NCI-H774 (cell line): Measurements from ENCODE around the gene ZNF239.
"Not testable (repeated sequence)": the region's sequence is repeated elsewhere in the genome, so short reads cannot be mapped to it uniquely, and the experiment has no call there.

Experiments used
- DNase-seq: peaks from one replicate; lab custom pipeline; 2025; lab: John Stamatoyannopoulos, UW

ZNF239 gene

DNA sequence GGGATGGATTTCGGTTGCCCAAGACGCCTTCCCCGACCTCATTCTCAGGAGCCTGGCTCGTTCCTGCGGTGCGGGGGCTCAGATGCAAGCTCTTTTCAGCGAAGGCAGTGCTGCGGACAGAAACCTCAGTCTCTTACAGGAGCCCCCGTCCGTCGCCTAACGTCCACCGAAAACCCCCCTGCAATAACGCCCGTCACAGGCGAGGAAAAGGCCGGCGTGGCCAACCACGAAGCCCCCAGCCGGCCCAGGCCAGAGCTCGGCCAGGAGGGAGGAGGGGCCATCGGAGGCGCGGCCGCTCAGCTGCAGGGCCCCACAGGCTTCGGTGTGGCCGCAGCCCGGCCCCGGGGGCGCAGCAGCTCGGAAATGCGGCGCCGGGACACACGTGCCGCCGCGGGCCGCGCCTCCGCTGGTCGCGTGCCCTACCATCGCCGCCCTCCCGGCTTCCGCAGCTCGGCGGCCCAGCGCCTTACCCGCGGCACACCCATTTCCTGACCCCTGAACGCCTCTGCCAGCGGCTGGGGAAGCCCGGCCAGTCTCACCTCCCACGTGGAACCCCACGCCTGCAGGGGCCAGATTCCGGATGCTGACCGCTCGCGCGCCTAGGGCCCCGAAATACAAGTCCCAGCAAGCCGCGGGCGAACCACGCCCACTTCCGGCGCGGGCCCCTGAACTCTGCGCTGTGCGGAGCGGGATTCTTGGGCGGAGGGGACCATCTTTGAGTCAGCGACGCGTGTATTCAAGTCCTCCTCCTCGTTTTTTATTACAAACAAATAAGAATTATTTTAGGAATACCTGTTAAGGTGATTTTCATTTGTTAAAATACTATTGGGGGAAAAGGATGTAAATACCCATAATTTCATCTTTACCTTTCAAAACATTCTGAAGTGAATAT, at the start of gene ZNF239:
ZNF239 (minus strand) TSS at position 616 of the 892 bp plus-strand sequence. CDS start 16,537 bp downstream, outside the sequence.
- peak; percentile 51 for DNase-seq

DNA sequence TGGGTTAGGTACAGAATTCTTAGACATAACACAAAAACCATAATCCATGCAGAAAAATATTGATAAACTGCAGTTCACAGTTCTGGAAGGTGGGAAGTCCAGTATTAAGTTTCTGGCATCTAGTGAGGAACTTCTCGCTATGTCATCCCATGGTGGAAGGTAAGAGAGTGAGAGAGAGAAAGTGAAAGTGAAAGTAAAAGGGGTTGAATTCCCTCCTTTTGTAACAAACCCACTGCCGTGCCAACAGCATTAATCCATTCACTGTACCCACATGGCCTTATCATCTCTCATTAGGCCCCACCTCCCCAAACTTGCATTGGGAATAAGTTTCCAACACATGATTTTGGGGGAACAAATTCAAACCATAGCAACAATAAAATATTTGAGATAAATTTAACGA, 48.9 kb upstream of the ZNF239 start:
- peak; percentile 76 for DNase-seq

- no peak for DNase-seq
Measured at GRCh38 chr10:43622038-43622437, 47.6 kb upstream of the ZNF239 start.

DNA sequence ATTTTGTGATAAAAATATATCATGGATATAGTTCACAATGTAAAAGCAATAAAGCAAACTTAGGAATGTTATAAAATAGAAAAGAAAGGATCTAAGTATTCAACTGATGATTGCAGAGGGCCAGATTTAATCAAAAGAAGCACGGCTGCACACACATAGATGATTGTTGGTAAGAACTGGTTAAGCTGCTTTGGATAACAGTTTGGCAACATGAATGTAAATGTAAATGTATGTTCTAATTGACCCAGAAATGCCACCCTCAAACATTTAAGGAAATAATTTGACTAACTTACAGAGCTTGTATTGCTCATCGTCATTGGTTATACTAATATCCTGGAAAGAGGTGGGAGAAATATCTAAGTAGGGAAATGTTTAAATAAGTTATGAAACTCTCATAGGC, 45.0 kb upstream of the ZNF239 start:
- no peak for DNase-seq

- DNase-seq = no peak
Measured at GRCh38 chr10:43616697-43617370, 42.4 kb upstream of the ZNF239 start.

DNA sequence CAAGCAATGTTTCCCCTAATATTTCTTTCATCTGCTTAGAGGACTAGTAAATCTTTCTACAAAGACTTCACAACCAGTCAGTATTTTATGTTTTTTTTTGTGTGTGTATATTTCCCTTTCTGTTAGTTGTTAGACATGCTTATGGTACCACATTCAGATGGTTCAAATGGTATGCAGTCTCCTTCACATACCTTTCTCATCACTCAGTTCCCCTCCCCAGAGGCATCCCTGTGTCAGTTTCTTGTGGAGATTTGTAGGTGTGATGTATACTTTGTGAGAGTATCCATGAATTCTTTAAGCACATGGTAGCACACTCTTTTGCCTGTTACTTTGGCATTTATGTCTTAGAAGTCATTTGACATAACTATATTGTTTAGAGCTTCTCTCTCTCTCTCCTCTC, 36.2 kb upstream of the ZNF239 start:
- DNase-seq = no peak

DNA sequence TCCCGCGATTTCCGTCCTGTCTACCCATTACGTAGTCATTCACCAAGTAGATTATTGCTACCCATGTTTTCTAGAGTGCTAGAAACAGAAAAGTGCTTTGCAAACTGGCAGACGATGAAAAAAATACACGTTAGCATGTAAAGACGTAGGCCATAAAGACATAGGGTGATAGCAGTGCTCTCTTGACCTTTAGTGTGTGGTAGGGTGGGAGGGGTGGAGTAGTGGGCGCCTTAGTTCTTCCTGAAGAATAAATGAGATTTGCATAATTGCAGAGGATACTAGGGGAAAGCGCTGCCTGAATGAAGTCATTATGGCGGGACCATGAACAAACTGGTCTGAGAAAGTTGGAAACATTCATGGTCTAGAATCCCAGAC, 32.8 kb upstream of the ZNF239 start:
- no peak for DNase-seq

DNA sequence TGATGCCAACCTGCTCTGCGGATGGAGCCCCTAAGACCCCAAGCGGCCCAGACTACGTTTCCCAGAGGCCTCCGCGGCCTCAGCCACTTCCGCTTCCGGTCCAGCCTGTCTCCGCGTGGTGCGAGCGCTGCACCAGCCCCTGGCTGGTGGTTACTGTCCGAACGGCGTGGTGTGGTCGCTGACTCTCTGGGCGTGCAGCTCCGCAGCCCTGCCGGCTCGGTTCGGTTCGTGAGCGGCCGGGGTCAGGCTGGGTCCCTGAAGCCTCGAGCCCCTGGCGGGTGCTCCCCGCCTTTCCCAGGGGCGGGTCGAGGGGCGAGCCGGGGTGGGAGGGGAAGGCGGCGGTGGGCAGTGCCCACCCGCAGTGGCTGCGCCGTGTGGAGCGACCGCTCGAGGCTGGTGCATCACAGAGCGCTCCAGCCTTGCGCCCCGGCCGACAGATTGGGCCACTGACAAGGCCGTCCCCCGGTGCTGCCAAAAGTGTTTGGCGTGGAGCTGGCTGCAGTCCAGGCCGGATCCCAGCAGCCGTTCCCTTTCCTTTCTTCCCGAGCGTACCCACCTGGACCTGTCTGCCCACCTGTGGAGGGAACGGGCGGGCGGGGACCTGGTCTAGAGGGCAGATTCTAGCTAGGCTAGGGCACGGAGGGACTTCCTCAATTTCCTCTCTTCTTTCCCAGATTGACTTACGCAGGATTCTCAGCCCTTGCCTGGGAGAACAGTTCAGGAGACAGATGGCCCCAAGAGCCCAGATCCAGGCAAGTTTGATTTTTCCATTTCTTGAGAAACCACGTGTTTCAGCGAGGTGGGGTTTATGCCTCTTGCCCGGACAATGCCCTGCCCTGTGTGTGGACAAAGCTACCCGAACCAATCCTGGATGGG, 32.1 kb upstream of the ZNF239 start, which contains the start of gene ZNF485:
ZNF485 (plus strand) TSS at position 116 of the 876 bp plus-strand sequence; CDS start at position 729, 613 bp downstream.
- peak; percentile 60 for DNase-seq

DNA sequence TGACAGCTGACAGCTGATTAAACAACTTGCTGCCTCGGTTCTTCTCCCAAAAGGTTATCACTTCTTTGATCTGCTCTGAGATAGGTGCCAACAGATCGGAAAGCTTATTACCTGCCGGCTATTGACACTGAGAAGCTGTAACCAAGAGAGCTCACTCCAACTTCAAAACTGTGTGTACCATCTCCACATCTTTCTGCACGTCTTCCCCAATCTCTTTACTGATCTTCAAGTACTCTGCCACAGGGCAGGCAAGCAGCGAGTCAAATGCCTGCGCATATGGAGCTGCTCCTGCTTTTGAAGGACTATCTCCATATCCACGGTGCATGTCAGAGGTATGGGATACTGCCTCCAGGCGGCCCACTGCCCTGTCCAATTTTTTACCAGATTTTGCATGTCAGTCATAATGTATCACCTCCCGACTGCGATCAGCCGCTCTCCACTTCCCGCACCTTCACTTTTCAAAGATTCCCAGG, 31.5 kb upstream of the ZNF239 start:
- no peak for DNase-seq

GRCh38 chr10:43601576-43601975, 27.2 kb upstream of the ZNF239 start:
- not testable (repeated sequence) for DNase-seq

DNA sequence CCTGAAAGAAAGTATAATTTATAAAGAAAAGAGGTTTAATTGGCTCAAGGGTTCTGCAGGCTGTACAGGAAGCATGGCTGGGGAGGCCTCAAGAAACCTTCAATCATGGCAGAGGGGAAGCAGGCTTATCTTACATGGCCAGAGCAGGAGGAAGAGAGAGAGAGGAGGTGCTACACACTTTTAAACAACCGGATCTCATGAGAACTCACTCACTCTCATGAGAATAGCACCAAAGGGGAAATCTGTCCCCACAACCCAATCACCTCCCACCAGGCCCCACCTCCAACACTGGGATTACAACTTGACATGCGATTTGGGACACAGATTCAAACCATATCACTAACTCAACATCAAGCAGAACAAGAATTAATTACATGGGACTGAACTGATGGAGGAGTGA, 24.9 kb upstream of the ZNF239 start:
- no peak for DNase-seq

DNA sequence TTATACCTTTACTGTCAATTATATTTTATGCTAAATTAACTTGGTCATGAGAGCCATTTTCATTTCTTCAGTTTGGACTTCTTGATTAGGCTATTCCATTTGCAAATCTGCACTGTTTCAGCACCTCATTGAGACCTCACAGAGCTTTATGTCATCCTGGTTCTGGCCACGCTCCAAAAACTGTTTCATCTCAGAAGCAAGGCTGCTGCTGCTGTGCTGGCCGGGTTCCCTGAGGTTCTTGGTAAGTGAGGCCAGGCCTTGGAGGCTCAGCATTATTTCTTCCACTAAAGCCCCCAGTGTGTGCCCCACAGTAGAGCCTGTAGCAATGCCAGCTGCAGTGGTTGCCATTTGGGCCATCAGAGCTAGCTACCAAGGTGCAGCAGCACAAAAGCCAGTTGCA, 24.0 kb upstream of the ZNF239 start:
- DNase-seq = no peak

DNA sequence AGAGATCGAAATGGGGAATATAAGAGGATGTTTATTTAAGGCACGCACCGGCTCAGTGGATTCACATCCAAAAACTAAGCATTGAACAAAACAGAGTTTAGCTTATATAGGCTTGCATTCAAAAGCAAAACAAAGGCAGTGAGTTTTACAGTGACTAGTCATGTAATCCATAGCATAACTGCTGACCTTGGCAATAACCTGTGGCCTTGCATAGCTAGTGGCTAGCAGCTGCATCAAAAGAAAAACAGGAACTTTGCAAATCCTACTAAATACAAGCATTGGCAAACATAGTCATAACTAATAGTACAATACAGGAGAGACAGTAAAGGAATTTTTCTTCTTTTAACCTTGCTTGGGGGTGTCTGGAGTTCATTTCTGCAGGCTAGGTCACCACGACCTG, 22.1 kb upstream of the ZNF239 start:
- no peak for DNase-seq

GRCh38 chr10:43595739-43596298, 21.4 kb upstream of the ZNF239 start:
- no peak for DNase-seq

DNA sequence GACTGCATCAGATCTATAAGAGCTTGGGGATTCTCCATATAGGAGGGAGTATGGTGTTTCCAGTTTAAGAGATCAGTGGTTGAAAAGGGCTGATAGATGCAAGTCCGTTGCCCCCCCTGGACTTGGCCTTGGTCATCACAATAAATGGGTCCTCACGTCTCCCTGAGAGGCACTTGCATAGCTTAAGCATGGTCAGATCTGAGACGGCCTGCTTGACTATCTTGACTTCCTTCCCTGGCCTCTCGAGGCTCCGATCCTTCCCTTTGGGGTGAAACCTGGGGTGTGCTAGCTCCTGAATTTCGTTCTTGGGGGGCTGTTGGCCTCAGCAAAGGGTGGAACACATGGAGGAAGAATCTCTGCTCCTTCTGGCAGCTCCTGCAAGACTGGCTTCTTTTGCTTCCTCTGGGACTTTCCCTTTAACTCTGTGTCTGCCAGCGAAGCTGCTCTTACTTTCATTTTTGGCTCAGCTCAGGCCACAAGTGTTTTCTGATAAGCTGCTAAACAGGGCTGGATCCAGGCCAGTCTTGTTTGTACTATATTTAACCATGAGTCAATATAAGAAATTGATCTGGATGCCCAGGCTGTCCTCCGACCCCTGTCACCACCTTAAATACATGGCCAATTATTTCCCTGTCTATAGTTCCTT, 20.7 kb upstream of the ZNF239 start:
- DNase-seq = no peak

DNA sequence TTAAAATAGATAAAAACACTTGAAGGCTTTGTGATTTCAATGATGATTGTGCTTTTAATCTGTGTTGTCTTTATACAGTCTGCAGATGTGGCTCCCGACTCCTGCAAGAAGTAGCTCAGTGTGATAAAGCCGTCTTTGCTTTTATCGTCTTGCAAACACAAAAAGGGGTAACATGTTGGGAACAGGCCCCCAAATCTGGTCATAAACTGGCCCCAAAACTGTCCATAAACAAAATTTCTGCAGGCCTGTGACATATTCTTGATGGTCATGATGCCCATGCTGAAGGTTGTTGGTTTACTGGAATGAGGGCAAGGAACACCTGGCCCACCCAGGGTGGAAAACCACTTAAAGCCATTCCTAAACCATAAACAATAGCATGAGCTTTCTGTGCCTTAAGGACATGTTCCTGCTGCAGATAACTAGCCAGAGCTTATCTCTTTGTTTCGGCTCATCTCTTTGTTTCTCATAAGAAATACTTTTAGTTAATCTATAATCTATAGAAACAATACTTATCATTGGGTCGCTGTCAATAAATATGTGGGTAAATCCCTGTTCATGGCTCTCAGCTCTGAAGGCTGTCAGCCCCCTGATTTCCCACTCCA, 17.0 kb upstream of the ZNF239 start:
- DNase-seq = no peak

DNA sequence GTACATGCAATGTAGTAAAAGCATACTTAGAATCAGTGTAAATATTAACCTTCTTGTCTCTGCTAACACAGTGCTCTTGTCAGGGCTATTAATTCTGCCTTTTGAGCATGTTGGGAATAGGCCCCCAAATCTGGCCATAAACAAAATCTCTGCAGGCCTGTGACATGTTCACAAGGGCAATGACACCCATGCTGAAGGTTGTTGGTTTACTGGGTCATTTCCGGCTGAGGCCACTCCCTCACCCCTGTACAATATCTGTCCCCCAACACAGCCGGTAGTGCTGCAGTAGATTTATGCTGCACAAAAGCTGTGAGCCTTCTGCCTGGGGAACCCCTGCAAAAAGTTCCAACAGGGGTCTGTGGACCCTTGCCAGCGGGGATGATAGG, 12.3 kb upstream of the ZNF239 start:
- not testable (repeated sequence) for DNase-seq

DNA sequence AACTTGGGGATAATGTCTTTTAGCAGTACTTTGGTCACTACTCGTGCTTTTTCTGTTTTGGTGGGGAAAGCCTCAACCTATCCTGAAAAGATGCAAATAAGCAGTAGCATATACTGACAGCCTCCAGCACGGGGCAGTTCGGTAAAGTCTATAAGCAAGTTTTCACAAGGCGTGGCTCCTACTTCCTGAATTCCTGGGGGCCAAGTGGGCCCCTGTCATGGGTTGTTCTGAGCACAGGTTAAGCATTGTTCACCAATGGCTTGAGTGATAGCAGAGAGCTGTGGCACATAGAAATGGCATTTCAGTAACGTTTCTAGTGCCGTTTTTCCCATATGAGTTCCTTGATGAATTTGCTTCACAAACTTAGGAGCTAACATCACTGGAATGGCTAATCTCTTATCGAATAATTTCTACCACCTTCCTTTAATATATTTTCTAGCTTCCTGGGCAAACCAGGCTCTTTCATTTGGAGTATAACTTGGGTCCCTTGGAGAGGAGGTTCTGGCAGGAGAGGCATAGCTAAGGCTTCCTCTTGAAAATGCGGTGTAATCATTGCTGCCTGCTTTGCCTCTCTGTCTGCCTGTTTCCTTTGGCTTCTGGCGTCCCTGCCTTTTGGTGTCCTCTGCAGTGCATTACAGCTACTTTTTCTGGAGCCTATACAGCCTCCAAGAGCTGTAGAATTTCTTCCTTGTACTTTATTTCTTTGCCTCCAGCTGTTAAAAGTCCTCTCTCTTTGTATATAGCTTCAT, 11.7 kb upstream of the ZNF239 start:
- DNase-seq = no peak

GRCh38 chr10:43585046-43585445, 10.6 kb upstream of the ZNF239 start:
- DNase-seq = no peak

- no peak for DNase-seq
Measured at GRCh38 chr10:43584051-43584450, 9.6 kb upstream of the ZNF239 start.
